Keratinocyte (primary cell): ENCODE measurements around the gene PREP.

ENCODE experiments used
- CTCF ChIP-seq, 3 experiments: IDR thresholded peaks in 1 of 3; conservative IDR thresholded peaks in 1 of 3; optimal IDR thresholded peaks in 1 of 3; 2 replicates in 2 of 3; 3 replicates in 1 of 3; pipeline versions ENCODE3 to v1.5.1; 2011; ENCODE audit warnings: low read length in 3 of 3, mild to moderate bottlenecking in 3 of 3, moderate library complexity in 2 of 3, control low read depth in 1 of 3, inconsistent platforms in 1 of 3; ENCODE audit not compliant: insufficient read depth in 2 of 3; ENCODE audit errors: extremely low read depth in 1 of 3
- EZH2 ChIP-seq: IDR thresholded peaks from one replicate; pipeline ENCODE4 v1.6.1; 2012; ENCODE audit warnings: inconsistent platforms, mild to moderate bottlenecking, low read length, moderate library complexity

- TF ChIP-seq EZH2: no peak
- TF ChIP-seq CTCF (optimal IDR thresholded peaks at IDR 0.05 in 1 of 3, IDR thresholded peaks at IDR 0.05 in 1 of 3, conservative IDR thresholded peaks at IDR 0.05 in 1 of 3; ENCODE audit: extremely low read depth in 1 of 3, insufficient read depth in 2 of 3, low read length in 3 of 3): no peak
Measured at GRCh38 chr6:105258816-105259215, 144.1 kb downstream of the PREP start.
